ENCODE data around the gene HLA-DPA1. TPM values are rescaled to one million over a fixed set of nuclear protein-coding genes. Genes with fewer than 3 reads are reported as not detected.

Gene HLA-DPA1
- total and polyA plus RNA-seq, 10 of the 15 experiments (the other 5 are each of a cell fraction or from before 2014, with no cell fraction given) = 508 to 1,640 (median 829) TPM

DNA sequence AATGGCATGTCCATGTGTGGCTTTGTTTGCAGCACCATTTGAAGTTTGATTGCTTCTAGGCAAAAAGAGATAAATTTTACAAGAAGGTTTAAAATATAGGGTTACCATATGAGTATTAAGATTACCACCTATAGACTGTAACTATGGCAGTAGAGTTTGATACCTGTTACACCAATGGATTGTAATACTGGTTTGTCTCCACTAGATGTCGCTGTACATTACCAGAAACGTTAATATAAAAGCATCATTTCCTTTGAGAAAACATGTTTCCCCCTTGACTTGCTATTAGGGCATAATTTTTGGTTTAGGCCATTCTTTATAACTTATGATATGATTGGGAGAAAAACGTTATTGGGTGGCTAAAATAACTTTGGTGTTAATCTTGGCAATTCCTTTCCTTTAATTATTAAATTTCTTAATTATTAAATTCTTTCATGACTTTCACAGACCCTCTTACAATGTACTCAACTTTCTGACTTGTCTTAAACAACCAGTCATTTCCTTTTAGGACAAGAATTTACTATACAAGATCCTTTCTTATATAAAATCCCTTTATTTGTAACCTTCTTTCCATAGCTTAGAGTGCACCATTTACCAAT is 45.2 kb upstream of the HLA-DPA1 start (continued):
- TF ChIP-seq, protein P1, sequence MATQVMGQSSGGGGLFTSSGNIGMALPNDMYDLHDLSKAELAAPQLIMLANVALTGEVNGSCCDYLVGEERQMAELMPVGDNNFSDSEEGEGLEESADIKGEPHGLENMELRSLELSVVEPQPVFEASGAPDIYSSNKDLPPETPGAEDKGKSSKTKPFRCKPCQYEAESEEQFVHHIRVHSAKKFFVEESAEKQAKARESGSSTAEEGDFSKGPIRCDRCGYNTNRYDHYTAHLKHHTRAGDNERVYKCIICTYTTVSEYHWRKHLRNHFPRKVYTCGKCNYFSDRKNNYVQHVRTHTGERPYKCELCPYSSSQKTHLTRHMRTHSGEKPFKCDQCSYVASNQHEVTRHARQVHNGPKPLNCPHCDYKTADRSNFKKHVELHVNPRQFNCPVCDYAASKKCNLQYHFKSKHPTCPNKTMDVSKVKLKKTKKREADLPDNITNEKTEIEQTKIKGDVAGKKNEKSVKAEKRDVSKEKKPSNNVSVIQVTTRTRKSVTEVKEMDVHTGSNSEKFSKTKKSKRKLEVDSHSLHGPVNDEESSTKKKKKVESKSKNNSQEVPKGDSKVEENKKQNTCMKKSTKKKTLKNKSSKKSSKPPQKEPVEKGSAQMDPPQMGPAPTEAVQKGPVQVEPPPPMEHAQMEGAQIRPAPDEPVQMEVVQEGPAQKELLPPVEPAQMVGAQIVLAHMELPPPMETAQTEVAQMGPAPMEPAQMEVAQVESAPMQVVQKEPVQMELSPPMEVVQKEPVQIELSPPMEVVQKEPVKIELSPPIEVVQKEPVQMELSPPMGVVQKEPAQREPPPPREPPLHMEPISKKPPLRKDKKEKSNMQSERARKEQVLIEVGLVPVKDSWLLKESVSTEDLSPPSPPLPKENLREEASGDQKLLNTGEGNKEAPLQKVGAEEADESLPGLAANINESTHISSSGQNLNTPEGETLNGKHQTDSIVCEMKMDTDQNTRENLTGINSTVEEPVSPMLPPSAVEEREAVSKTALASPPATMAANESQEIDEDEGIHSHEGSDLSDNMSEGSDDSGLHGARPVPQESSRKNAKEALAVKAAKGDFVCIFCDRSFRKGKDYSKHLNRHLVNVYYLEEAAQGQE (IDR thresholded peaks at IDR 0.05; ENCODE audit: low read depth, low read length) = no peak
- TF ChIP-seq ZBED1 (IDR thresholded peaks at IDR 0.05; ENCODE audit: borderline replicate concordance) (no peak), ZBTB40 (IDR thresholded peaks at IDR 0.05; ENCODE audit: borderline replicate concordance) (no peak), ZNF217 (IDR thresholded peaks at IDR 0.05) (no peak), SIX5 (IDR thresholded peaks at IDR 0.05; ENCODE audit: low read depth, low read length, severe bottlenecking) (no peak), POLR2A (IDR thresholded peaks at IDR 0.05; ENCODE audit: low read depth, low read length) (no peak), SUPT20H (IDR thresholded peaks at IDR 0.05; ENCODE audit: borderline replicate concordance, control insufficient read depth, low read depth, low read length) (no peak), BCL11A (IDR thresholded peaks at IDR 0.05; ENCODE audit: low read depth, low read length) (no peak), CTCF (IDR thresholded peaks at IDR 0.05 in 2 of 3, conservative IDR thresholded peaks at IDR 0.05 in 1 of 3; ENCODE audit: control insufficient read depth in 2 of 3, extremely low read depth in 1 of 3, insufficient read depth in 1 of 3, low read depth in 3 of 3, low read length in 3 of 3) (peak; percentile 53 to 66 (median 61); a peak in 5 of 6 replicates), RB1 (IDR thresholded peaks at IDR 0.05; ENCODE audit: borderline replicate concordance) (peak; percentile 32; the same call in 1 of the 2 replicates), SIN3A (IDR thresholded peaks at IDR 0.05; ENCODE audit: low read depth, low read length) (no peak)
- TF ChIP-seq, protein P2, sequence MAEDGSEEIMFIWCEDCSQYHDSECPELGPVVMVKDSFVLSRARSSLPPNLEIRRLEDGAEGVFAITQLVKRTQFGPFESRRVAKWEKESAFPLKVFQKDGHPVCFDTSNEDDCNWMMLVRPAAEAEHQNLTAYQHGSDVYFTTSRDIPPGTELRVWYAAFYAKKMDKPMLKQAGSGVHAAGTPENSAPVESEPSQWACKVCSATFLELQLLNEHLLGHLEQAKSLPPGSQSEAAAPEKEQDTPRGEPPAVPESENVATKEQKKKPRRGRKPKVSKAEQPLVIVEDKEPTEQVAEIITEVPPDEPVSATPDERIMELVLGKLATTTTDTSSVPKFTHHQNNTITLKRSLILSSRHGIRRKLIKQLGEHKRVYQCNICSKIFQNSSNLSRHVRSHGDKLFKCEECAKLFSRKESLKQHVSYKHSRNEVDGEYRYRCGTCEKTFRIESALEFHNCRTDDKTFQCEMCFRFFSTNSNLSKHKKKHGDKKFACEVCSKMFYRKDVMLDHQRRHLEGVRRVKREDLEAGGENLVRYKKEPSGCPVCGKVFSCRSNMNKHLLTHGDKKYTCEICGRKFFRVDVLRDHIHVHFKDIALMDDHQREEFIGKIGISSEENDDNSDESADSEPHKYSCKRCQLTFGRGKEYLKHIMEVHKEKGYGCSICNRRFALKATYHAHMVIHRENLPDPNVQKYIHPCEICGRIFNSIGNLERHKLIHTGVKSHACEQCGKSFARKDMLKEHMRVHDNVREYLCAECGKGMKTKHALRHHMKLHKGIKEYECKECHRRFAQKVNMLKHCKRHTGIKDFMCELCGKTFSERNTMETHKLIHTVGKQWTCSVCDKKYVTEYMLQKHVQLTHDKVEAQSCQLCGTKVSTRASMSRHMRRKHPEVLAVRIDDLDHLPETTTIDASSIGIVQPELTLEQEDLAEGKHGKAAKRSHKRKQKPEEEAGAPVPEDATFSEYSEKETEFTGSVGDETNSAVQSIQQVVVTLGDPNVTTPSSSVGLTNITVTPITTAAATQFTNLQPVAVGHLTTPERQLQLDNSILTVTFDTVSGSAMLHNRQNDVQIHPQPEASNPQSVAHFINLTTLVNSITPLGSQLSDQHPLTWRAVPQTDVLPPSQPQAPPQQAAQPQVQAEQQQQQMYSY (CRISPR knock-in tag; IDR thresholded peaks at IDR 0.05) = no peak

Measured in GM12878 (cell line).